Adrenal gland (tissue), 12 donors: ENCODE measurements around the gene NTHL1. TPM values are rescaled to one million over a fixed set of nuclear protein-coding genes. Genes with fewer than 3 reads are reported as not detected.

Experiments used
- DNase-seq, 7 donors: peaks; one replicate each; pipeline ENCODE4 v3.0.0-alpha.2; 2019 to 2020
- H3K27ac ChIP-seq, 5 donors: fragments of 200-600 bp; sonication (generic) in 4 of 5; 1 replicate in 3 of 5; 2 replicates in 2 of 5; pipeline versions ENCODE4 v1.5.1 to v1.8.0; 2016 to 2020; ENCODE audit warnings: mild to moderate bottlenecking in 1 of 5
- H3K27me3 ChIP-seq: fragments of 200-600 bp; 2 replicates; pipeline ENCODE4 v1.8.0; 2021
- H3K36me3 ChIP-seq, 2 donors: fragments of 200-600 bp; replicated peaks in 1 of 2; 1 replicate in 1 of 2; 2 replicates in 1 of 2; pipeline versions ENCODE4 v1.5.1 to v1.8.0; 2018 to 2022
- H3K4me1 ChIP-seq, 2 donors: fragments of 200-600 bp; replicated peaks in 1 of 2; 1 replicate in 1 of 2; 2 replicates in 1 of 2; pipeline versions ENCODE4 v1.5.1 to v1.8.0; 2018 to 2021
- H3K4me3 ChIP-seq, 4 donors: fragments of 200-600 bp; sonication (generic) in 3 of 4; one replicate each; pipeline ENCODE4 v1.5.1; 2016 to 2018
- H3K9me3 ChIP-seq, 3 donors: fragments of 200-600 bp; sonication (generic) in 1 of 3; replicated peaks in 1 of 3; 1 replicate in 2 of 3; 2 replicates in 1 of 3; pipeline versions ENCODE4 v1.5.1 to v1.8.0; 2016 to 2021
- CTCF ChIP-seq, 6 experiments: fragments of 450-650 bp in 4 of 6; fragments of 200-600 bp in 2 of 6; sonication (generic) in 1 of 6; IDR thresholded peaks; 1 replicate in 5 of 6; 2 replicates in 1 of 6; pipeline versions ENCODE4 v1.5.1 to v1.8.0; 2016 to 2021; ENCODE audit warnings: antibody characterized with exemption in 6 of 6, mild to moderate bottlenecking in 2 of 6, moderate library complexity in 1 of 6
- POLR2A ChIP-seq, 2 donors: fragments of 450-650 bp; IDR thresholded peaks; one replicate each; pipeline ENCODE4 v1.6.1; 2017; ENCODE audit warnings: antibody characterized with exemption in 2 of 2, mild to moderate bottlenecking in 2 of 2, moderate library complexity in 1 of 2
- WGBS, 4 donors: extraction: QIAGEN DNeasy Blood & Tissue Kit in 2 of 4; methylation state at CpG; one replicate each; pipeline versions ENCODE4 v1.1.5 to v1.1.7; 2013 to 2017; 5-methylcytosine and 5-hydroxymethylcytosine counted together
- intact Hi-C, 2 donors: fragments of 100-400 bp; cut with DNase I; formaldehyde crosslinking; loops; one replicate each; pipeline versions ENCODE4 v1.14.1 to v1.15.0; 2022 to 2023
- polyA plus RNA-seq, 3 donors: library from polyadenylated mRNA; stranded (reverse); fragments of 200-250 nt in 2 of 3; fragments of 350-450 nt in 1 of 3; fragmentation: Illumina TruSeq in 1 of 3; extraction: RNeasy Lipid Tissue Mini Kit (QIAGEN cat#74804) in 1 of 3; gene quantifications; one replicate each; pipeline ENCODE4 v1.2.3, GENCODE V29; 2013 to 2014
- total RNA-seq, 9 donors: library from RNA; depleted of rRNA in 4 of 9; stranded (reverse); fragments of >200 nt in 4 of 9; fragments of 120-200 nt in 1 of 9; fragmentation: NEBNext Ultra II Directional in 1 of 9; extraction: Animal tissue kit (Norgen Biotek cat#: 25700) in 1 of 9; gene quantifications; one replicate each; pipeline versions ENCODE4 v1.1.0 to v1.2.4, GENCODE V29; 2013 to 2023
- donor health status: healthy with polysubstance abuse.
- donor health status: Bipolar disorder and iron deficiency.
- donor health status: DM: yes; HTN: yes; CAD: no.
- donor health status: DM: no; HTN: no; CAD: no.
- donor health status: DM: no; HTN: no; CAD: no.
- donor health status: DM: yes; HTN: yes; CAD: no.

Gene NTHL1
- total and polyA plus RNA-seq, 12 donors, result 1.5 to 36.6 (median 17.2) TPM

DNA sequence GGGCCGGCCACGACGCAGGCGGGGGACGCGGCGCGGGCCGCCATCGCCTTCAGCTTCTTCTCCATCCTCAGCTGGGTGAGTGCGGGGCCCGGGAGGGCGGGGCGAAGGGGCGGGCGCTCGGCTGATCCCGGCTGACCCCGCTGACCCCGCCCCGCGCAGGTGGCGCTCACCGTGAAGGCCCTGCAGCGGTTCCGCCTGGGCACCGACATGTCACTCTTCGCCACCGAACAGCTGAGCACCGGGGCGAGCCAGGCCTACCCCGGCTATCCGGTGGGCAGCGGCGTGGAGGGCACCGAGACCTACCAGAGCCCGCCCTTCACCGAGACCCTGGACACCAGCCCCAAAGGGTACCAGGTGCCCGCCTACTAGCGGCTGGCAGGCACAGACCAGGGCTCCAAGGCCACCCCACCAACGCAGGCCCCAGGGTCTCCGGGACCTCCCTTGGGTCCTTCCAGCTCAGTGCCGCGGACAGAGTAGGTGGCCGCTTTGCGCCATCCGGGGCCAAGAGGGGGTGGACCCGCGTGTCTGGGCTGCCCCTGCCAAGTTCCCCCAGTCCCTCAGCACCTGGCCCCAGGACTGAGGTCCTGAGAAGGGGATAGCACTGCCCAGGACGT lies 54.8 kb downstream of the NTHL1 start:
- Histone ChIP-seq H3K27ac (no peak overlapping the region), H3K27me3 (peaks cover 22% of the 10 kb centered on the region), H3K36me3 (peaks cover 0 to under 1% of the 10 kb centered on the region in 2 donors), H3K4me1 (peaks cover 4 to 35% of the 10 kb centered on the region in 2 donors), H3K9me3 (no peaks in the 10 kb centered on the region), H3K4me3 (no peak overlapping the region)
- DNase-seq, result no peak
- 49 to 60% (median 51%) methylated on average over 3 to 50 of the region's 50 CpGs; no CpG with 5 or more reads in 1 of the 4 donors for WGBS, 4 donors
- no peak for TF ChIP-seq POLR2A (IDR thresholded peaks at IDR 0.05)
- no peak for TF ChIP-seq CTCF (IDR thresholded peaks at IDR 0.05)
- intact Hi-C loops, result no loop called here

DNA sequence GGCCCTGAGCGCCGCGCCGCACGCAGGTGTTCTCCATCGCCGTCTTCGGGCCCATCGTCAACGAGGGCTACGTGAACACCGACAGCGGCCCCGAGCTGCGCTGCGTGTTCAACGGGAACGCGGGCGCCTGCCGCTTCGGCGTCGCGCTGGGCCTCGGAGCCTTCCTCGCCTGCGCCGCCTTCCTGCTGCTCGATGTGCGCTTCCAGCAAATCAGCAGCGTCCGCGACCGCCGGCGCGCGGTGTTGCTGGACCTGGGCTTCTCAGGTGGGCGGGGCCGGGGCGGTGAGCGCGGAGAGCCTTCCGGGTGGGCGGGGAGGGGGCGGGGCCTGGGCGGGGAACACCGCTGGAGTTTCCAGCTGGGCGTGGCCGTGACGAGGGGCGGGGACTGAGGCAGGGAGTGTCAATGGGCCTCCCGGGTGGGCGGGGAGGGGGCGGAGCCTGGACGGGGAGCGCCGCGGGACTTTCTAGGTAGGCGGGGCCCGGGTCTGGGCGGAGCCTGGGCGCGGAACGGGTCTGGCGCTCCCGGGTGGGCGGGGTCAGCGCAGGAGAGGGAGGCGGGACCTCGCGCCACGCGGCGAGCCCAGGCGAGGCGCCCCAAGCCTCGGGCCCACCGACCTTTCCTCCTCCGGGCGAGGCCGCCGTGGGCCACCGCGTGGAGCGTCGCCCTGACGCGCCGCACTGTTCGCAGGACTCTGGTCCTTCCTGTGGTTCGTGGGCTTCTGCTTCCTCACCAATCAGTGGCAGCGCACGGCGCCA lies 55.5 kb downstream of the NTHL1 start:
- no peaks in the 10 kb centered on the region for H3K9me3 ChIP-seq
- peak; percentile 91 to 99 (median 97) for DNase-seq
- peak overlapping the region in 1 of 5 donors; percentile 50 for H3K27ac ChIP-seq
- no peaks in the 10 kb centered on the region for H3K36me3 ChIP-seq
- intact Hi-C loops, result no loop called here
- 3 to 11% (median 5%) methylated on average over 7 to 96 of the region's 96 CpGs; no CpG with 5 or more reads in 1 of the 4 donors for WGBS, 4 donors
- peak overlapping the region in 1 of 4 donors; percentile 27 for H3K4me3 ChIP-seq
- no peak for TF ChIP-seq POLR2A (IDR thresholded peaks at IDR 0.05)
- no peak for TF ChIP-seq CTCF (IDR thresholded peaks at IDR 0.05)
- peaks cover 4 to 28% of the 10 kb centered on the region in 2 donors for H3K4me1 ChIP-seq
- peaks cover 22% of the 10 kb centered on the region for H3K27me3 ChIP-seq

DNA sequence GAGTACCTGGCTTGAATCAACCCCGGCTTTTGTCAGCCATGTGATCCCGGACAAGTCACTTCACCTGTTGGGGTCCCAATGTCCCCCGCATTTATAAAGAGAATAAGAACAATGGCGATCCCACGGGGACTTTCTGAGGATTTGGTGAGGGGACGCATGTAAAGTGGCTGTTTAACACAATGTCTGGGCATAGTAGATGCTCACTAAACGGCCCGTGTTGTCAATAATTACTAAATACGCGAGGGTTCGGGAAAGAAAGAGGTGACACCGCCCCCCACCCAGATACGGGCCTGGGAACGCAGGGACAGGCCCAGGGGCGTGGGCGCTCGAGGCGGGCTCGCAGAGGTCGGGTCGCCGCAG lies 56.1 kb downstream of the NTHL1 start:
- H3K27me3 ChIP-seq, result peaks cover 22% of the 10 kb centered on the region

More for the DNA sequence above, 56.1 kb downstream of the NTHL1 start:
- TF ChIP-seq POLR2A (IDR thresholded peaks at IDR 0.05), result no peak
- TF ChIP-seq CTCF (IDR thresholded peaks at IDR 0.05), result no peak
- 11 to 18% (median 14%) methylated on average over 22 of the region's 22 CpGs; no CpG with 5 or more reads in 1 of the 4 donors for WGBS, 4 donors
- H3K4me1 ChIP-seq, result peaks cover 4 to 23% of the 10 kb centered on the region in 2 donors
- H3K36me3 ChIP-seq, result peaks cover 0 to 4% of the 10 kb centered on the region in 2 donors
- no peaks in the 10 kb centered on the region for H3K9me3 ChIP-seq
- H3K4me3 ChIP-seq, result peak overlapping the region in 1 of 4 donors; percentile 27
- peak overlapping the region in 1 of 5 donors; percentile 50 for H3K27ac ChIP-seq
- DNase-seq, result no peak
- intact Hi-C loops, result no loop called here
